Common myeloid progenitor, CD34-positive (primary cell): ENCODE results near the gene RRP15.
A peak's percentile ranks its signal among the peaks of the same experiment; 100 is the strongest.

Source experiments
- CTCF ChIA-PET: fragments of 350-600 bp; sonication (Branson Sonifier 250); formaldehyde crosslinking; loops from one replicate; lab custom pipeline; 2021; ENCODE audit warnings: antibody characterized with exemption; lab: Charles Lee
- POLR2A ChIA-PET: fragments of 350-600 bp; sonication (Branson Sonifier 250); formaldehyde crosslinking; loops from one replicate; lab custom pipeline; 2021; ENCODE audit warnings: antibody characterized with exemption; lab: Charles Lee
- DNase-seq, 3 donors: peaks; one replicate each; pipeline versions ENCODE4 v3.0.0 to v3.0.0-alpha.2; 2013
- H3K27ac ChIP-seq, 2 experiments: 1 replicate in 1 of 2; 2 replicates in 1 of 2; pipeline ENCODE4 v1.7.0; 2013; ENCODE audit warnings: inconsistent platforms in 2 of 2, low read length in 2 of 2, mild to moderate bottlenecking in 2 of 2, low read depth in 1 of 2, moderate library complexity in 1 of 2; ENCODE audit not compliant: severe bottlenecking in 2 of 2, insufficient read depth in 1 of 2, poor library complexity in 1 of 2
- H3K27me3 ChIP-seq, 5 experiments: replicated peaks in 2 of 5; 1 replicate in 3 of 5; 2 replicates in 2 of 5; pipeline versions ENCODE4 v1.6.1 to v1.7.0; 2013; ENCODE audit warnings: low read length in 4 of 5, mild to moderate bottlenecking in 2 of 5, moderate library complexity in 2 of 5, inconsistent platforms in 1 of 5; ENCODE audit not compliant: insufficient read depth in 5 of 5, control insufficient read depth in 4 of 5
- H3K36me3 ChIP-seq, 4 experiments: 1 replicate in 2 of 4; 2 replicates in 2 of 4; pipeline versions ENCODE4 v1.6.1 to v1.7.0; 2013; ENCODE audit warnings: low read length in 3 of 4, control low read depth in 1 of 4, mild to moderate bottlenecking in 1 of 4; ENCODE audit not compliant: control insufficient read depth in 4 of 4, insufficient read depth in 4 of 4
- H3K4me1 ChIP-seq, 4 experiments: 1 replicate in 3 of 4; 2 replicates in 1 of 4; pipeline versions ENCODE4 v1.6.1 to v1.7.1; 2013; ENCODE audit warnings: low read length in 3 of 4, mild to moderate bottlenecking in 3 of 4, control low read depth in 1 of 4, inconsistent platforms in 1 of 4, moderate library complexity in 1 of 4; ENCODE audit not compliant: control insufficient read depth in 4 of 4, insufficient read depth in 4 of 4; ENCODE audit errors: control extremely low read depth in 1 of 4
- H3K4me3 ChIP-seq, 7 experiments: 1 replicate in 4 of 7; 2 replicates in 3 of 7; pipeline versions ENCODE4 v1.5.1 to v1.7.0; 2013; ENCODE audit warnings: mild to moderate bottlenecking in 7 of 7, low read length in 6 of 7, moderate library complexity in 6 of 7, inconsistent platforms in 2 of 7, low read depth in 2 of 7, control low read depth in 1 of 7; ENCODE audit not compliant: insufficient read depth in 4 of 7, control insufficient read depth in 1 of 7; ENCODE audit errors: extremely low read depth in 1 of 7
- H3K9me3 ChIP-seq, 5 experiments: 1 replicate in 4 of 5; 2 replicates in 1 of 5; pipeline versions ENCODE4 v1.6.1 to v1.7.1; 2013; ENCODE audit warnings: low read length in 4 of 5, mild to moderate bottlenecking in 2 of 5, inconsistent platforms in 1 of 5, low read depth in 1 of 5, moderate library complexity in 1 of 5; ENCODE audit not compliant: control insufficient read depth in 4 of 5, insufficient read depth in 2 of 5; ENCODE audit errors: control extremely low read depth in 1 of 5
- WGBS: methylation state at CpG from one replicate; pipeline ENCODE4 v1.1.5; 2013; ENCODE audit not compliant: insufficient coverage; 5-methylcytosine and 5-hydroxymethylcytosine counted together

RRP15 gene

GRCh38 chr1:218301217-218301616 is 16.1 kb downstream of the RRP15 start:
- ChIA-PET POLR2A (interaction anchor here (0.9 kb wide), 1 partner anchor 103 kb away, joined by 3 read pairs; no protein-coding TSS in a partner anchor), CTCF (interaction anchor here (1.7 to 3.2 kb wide), 3 partner anchors 9 to 219 kb away, joined by 6 to 13 read pairs (median 10); no protein-coding TSS in a partner anchor)
- no peak for DNase-seq
- no peaks in the 10 kb centered on the region for H3K9me3 ChIP-seq
- no peak overlapping the region for H3K4me3 ChIP-seq
- no peaks in the 10 kb centered on the region for H3K27me3 ChIP-seq
- no CpG with 5 or more reads among the region's 1 CpG for WGBS
- H3K27ac ChIP-seq: no peak overlapping the region
- H3K36me3 ChIP-seq: peaks cover 0 to 9% (median 5%) of the 10 kb centered on the region in 4 experiments
- peaks cover 11 to 17% (median 12%) of the 10 kb centered on the region in 4 experiments for H3K4me1 ChIP-seq

- Histone ChIP-seq H3K4me1 (peaks cover 11 to 17% (median 12%) of the 10 kb centered on the region in 4 experiments), H3K36me3 (peaks cover 0 to 17% (median 5%) of the 10 kb centered on the region in 4 experiments), H3K27me3 (no peaks in the 10 kb centered on the region), H3K27ac (no peak overlapping the region), H3K9me3 (no peaks in the 10 kb centered on the region), H3K4me3 (no peak overlapping the region)
- POLR2A ChIA-PET: interaction anchor here (0.9 kb wide), 1 partner anchor 102 kb away, joined by 3 read pairs; no protein-coding TSS in a partner anchor
- 96% methylated on average over 3 of the region's 3 CpGs for WGBS
- CTCF ChIA-PET: interaction anchor here (0.7 to 3.2 kb wide), 8 partner anchors 10 to 1510 kb away, joined by 3 to 13 read pairs (median 3); partner anchors contain the start of gene RRP15
- no peak for DNase-seq
Measured at GRCh38 chr1:218302155-218302554, 17.1 kb downstream of the RRP15 start.

GRCh38 chr1:218303176-218303879 is 18.2 kb downstream of the RRP15 start:
- CTCF ChIA-PET: interaction anchor here (1.0 to 3.2 kb wide), 7 partner anchors 11 to 41 kb away, joined by 3 to 13 read pairs (median 4); partner anchors contain the start of gene RRP15
- Histone ChIP-seq H3K4me3 (no peak overlapping the region), H3K27ac (no peak overlapping the region), H3K27me3 (no peaks in the 10 kb centered on the region), H3K9me3 (no peaks in the 10 kb centered on the region), H3K36me3 (peaks cover 0 to 24% (median 7%) of the 10 kb centered on the region in 4 experiments), H3K4me1 (peaks cover 11 to 17% (median 12%) of the 10 kb centered on the region in 4 experiments)
- POLR2A ChIA-PET: interaction anchor here (0.7 kb wide), 1 partner anchor 94 kb away, joined by 3 read pairs; no protein-coding TSS in a partner anchor
- DNase-seq: no peak

DNA sequence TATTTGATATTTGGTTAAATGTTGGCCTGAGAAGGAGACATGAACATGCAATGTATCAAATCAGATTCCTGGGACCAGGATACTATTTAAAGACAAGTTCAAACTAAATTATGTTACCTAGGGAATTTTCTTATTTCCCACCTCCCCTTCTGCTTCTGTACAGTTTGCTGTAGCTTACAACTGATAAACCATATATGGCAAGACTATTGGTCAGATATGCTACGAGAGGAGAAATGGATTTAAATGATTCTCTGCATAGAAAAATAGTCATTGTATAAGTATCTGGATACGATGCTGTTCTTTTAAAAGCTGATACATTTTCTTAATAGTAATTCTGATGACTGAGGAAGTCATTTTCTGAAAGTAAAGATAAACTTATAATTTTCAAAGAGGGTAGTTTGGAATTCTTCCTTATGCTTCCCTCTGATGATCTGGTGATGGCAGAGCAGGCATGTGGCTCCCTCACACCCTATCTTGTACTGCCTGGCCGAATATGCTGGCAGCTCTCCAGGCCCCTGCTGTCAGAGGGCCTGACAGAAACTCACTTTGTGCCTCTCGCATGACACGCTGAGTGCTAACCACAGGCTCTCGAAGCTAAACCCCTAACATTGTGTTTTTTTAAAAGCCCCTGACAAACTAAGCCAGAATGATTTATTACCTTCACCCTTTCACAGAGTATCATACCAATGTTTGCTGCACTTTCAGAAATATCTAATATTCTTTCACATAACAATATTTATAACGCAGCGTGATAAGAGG is 19.4 kb downstream of the RRP15 start:
- H3K4me3 ChIP-seq: peak overlapping the region in 2 of 7 experiments; percentile 5 to 33
- no peaks in the 10 kb centered on the region for H3K9me3 ChIP-seq
- H3K27ac ChIP-seq: peak overlapping the region; percentile 16 to 63
- DNase-seq: peak; percentile 86 to 95 (median 94)
- POLR2A ChIA-PET: interaction anchor here (0.7 kb wide), 1 partner anchor 95 kb away, joined by 3 read pairs; no protein-coding TSS in a partner anchor
- H3K27me3 ChIP-seq: no peaks in the 10 kb centered on the region
- H3K36me3 ChIP-seq: peaks cover 2 to 29% (median 7%) of the 10 kb centered on the region in 4 experiments
- WGBS: 16% methylated on average over 3 of the region's 8 CpGs
- CTCF ChIA-PET: interaction anchor here (1.5 to 2.1 kb wide), 4 partner anchors 8 to 40 kb away, joined by 3 to 5 read pairs (median 4); no protein-coding TSS in a partner anchor
- peaks cover 11 to 17% (median 12%) of the 10 kb centered on the region in 4 experiments for H3K4me1 ChIP-seq

DNA sequence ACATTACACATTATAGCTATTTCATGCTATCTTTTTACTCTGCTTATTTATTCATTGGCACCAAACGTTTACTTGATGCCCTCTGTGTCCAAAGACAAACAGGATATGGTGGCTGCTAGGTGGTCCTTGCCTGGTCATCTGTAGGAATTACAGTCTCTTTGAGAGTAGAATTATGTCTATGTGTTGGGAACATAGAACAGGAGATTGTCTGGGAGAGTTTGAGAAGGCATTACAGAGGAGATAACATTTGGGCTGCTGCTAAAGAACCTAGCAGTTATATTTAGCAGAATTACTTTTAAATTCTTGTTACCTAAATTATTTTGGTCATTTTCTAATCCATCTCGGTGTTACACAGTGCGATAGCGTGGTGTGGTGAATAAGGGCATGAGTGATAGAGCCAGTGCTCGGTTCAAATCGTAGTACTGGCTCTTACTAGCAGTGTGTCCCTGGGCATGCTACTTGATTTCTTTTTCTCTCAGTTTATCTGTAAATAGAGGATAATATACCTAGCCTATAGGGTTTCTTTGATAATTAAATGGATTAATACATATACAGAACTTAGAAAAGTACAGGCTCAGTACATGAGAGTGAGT is 20.5 kb downstream of the RRP15 start:
- Histone ChIP-seq H3K27me3 (no peaks in the 10 kb centered on the region), H3K27ac (peak overlapping the region in 1 of 2 experiments; percentile 63), H3K4me1 (peaks cover 11 to 17% (median 12%) of the 10 kb centered on the region in 4 experiments), H3K9me3 (no peaks in the 10 kb centered on the region), H3K4me3 (no peak overlapping the region), H3K36me3 (peaks cover 2 to 29% (median 8%) of the 10 kb centered on the region in 4 experiments)
- POLR2A ChIA-PET: no interaction called here
- CTCF ChIA-PET: interaction anchor here (1.6 to 1.7 kb wide), 2 partner anchors 9 to 10 kb away, joined by 5 to 7 read pairs; no protein-coding TSS in a partner anchor
- DNase-seq: no peak
- WGBS: 87% methylated on average over 3 of the region's 6 CpGs

GRCh38 chr1:218312509-218312908 is 27.4 kb downstream of the RRP15 start:
- peaks cover 0 to 4% (median 1%) of the 10 kb centered on the region in 4 experiments for H3K4me1 ChIP-seq
- WGBS: 100% methylated on average over 2 of the region's 2 CpGs
- no peak for DNase-seq
- no peak overlapping the region for H3K27ac ChIP-seq
- no peak overlapping the region for H3K4me3 ChIP-seq
- H3K27me3 ChIP-seq: no peaks in the 10 kb centered on the region
- ChIA-PET CTCF (interaction anchor here (1.2 kb wide), 1 partner anchor 10 kb away, joined by 3 read pairs; no protein-coding TSS in a partner anchor), POLR2A (no interaction called here)
- peaks cover 5 to 17% (median 12%) of the 10 kb centered on the region in 4 experiments for H3K36me3 ChIP-seq
- H3K9me3 ChIP-seq: no peaks in the 10 kb centered on the region
